DOHH2 (cell line): ENCODE measurements around the gene SSBP2.

ENCODE experiments used
- H3F3A ChIP-seq: fragments of 200-600 bp; sonication (generic), shearing (Covaris generic); 2 replicates; pipeline ENCODE4 v1.6.0; 2016; ENCODE audit warnings: antibody characterized with exemption, mild to moderate bottlenecking; ENCODE audit not compliant: control insufficient read depth, insufficient read depth
- H3K27ac ChIP-seq: fragments of 200-600 bp; sonication (generic); 2 replicates; pipeline ENCODE4 v1.5.1; 2014; ENCODE audit warnings: low read depth, mild to moderate bottlenecking, low read length, moderate library complexity
- H3K27me3 ChIP-seq: fragments of 200-600 bp; sonication (generic); 2 replicates; pipeline ENCODE4 v1.6.1; 2014; ENCODE audit warnings: mild to moderate bottlenecking, low read length, mixed read lengths; ENCODE audit not compliant: control insufficient read depth
- H3K36me3 ChIP-seq: fragments of 200-600 bp; sonication (generic); 2 replicates; pipeline ENCODE4 v1.6.1; 2014; ENCODE audit warnings: mild to moderate bottlenecking, low read length, moderate library complexity, mixed read lengths; ENCODE audit not compliant: control insufficient read depth
- H3K4me1 ChIP-seq: fragments of 200-600 bp; sonication (generic); 2 replicates; pipeline ENCODE4 v1.6.1; 2014; ENCODE audit warnings: mild to moderate bottlenecking, low read length, mixed read lengths; ENCODE audit not compliant: control insufficient read depth
- H3K4me2 ChIP-seq: fragments of 200-600 bp; sonication (generic); 2 replicates; pipeline ENCODE4 v1.6.0; 2014; ENCODE audit warnings: mild to moderate bottlenecking, low read length, moderate library complexity
- H3K4me3 ChIP-seq: fragments of 200-600 bp; sonication (generic); 2 replicates; pipeline ENCODE4 v1.5.1; 2014; ENCODE audit warnings: mild to moderate bottlenecking, low read length, mixed read lengths
- H3K79me2 ChIP-seq: fragments of 200-600 bp; sonication (generic); 2 replicates; pipeline ENCODE4 v1.6.1; 2014; ENCODE audit warnings: mild to moderate bottlenecking, low read length, mixed read lengths; ENCODE audit not compliant: control insufficient read depth
- H3K9me2 ChIP-seq: fragments of 200-600 bp; sonication (generic); replicated peaks from 2 replicates; pipeline ENCODE4 v1.6.1; 2014; ENCODE audit warnings: mild to moderate bottlenecking, low read length, mixed read lengths; ENCODE audit not compliant: control insufficient read depth
- H3K9me3 ChIP-seq: fragments of 200-600 bp; sonication (generic); 2 replicates; pipeline ENCODE4 v1.6.1; 2014; ENCODE audit warnings: antibody characterized with exemption, low read length, mixed read lengths; ENCODE audit not compliant: control insufficient read depth, insufficient read depth
- H4K20me1 ChIP-seq: fragments of 200-600 bp; sonication (generic); 2 replicates; pipeline ENCODE4 v1.6.0; 2014; ENCODE audit warnings: low read depth, mild to moderate bottlenecking, antibody characterized with exemption, low read length, moderate library complexity; ENCODE audit not compliant: control insufficient read depth, insufficient read depth
- CTCF ChIP-seq: fragments of 200-600 bp; sonication (generic); IDR thresholded peaks from one replicate; pipeline ENCODE4 v1.5.1; 2014; ENCODE audit warnings: antibody characterized with exemption, mild to moderate bottlenecking, low read depth, low read length; ENCODE audit not compliant: poor library complexity, severe bottlenecking
- EZH2phosphoT487 ChIP-seq: fragments of 200-600 bp; sonication (generic); IDR thresholded peaks from 2 replicates; pipeline ENCODE4 v1.6.1; 2017; ENCODE audit warnings: borderline replicate concordance, mild to moderate bottlenecking, antibody characterized with exemption, low read length, moderate library complexity, mixed read lengths

The SSBP2 gene

GRCh38 chr5:81405126-81405891 is 345.6 kb downstream of the SSBP2 start:
- Histone ChIP-seq H3F3A (no peaks in the 10 kb centered on the region), H3K36me3 (no peaks in the 10 kb centered on the region), H3K4me1 (no peaks in the 10 kb centered on the region), H3K27me3 (peaks cover 4% of the 10 kb centered on the region; the same call in 1 of the 2 replicates), H4K20me1 (no peaks in the 10 kb centered on the region), H3K27ac (no peak overlapping the region), H3K79me2 (no peaks in the 10 kb centered on the region), H3K4me2 (no peak overlapping the region), H3K9me2 (no peaks in the 10 kb centered on the region), H3K9me3 (no peaks in the 10 kb centered on the region), H3K4me3 (no peak overlapping the region)
- TF ChIP-seq EZH2phosphoT487, result no peak
- no peak for TF ChIP-seq CTCF

GRCh38 chr5:81402192-81402930 is 348.5 kb downstream of the SSBP2 start:
- TF ChIP-seq EZH2phosphoT487, result no peak
- no peak for TF ChIP-seq CTCF
- Histone ChIP-seq H3K4me3 (no peak overlapping the region), H3K9me3 (no peaks in the 10 kb centered on the region), H3F3A (no peaks in the 10 kb centered on the region), H3K27ac (no peak overlapping the region), H3K4me1 (no peaks in the 10 kb centered on the region), H3K36me3 (no peaks in the 10 kb centered on the region), H3K79me2 (no peaks in the 10 kb centered on the region), H3K9me2 (no peaks in the 10 kb centered on the region), H4K20me1 (no peaks in the 10 kb centered on the region), H3K27me3 (peaks cover 4% of the 10 kb centered on the region; the same call in 1 of the 2 replicates), H3K4me2 (no peak overlapping the region)

GRCh38 chr5:81401266-81401665 is 349.6 kb downstream of the SSBP2 start:
- Histone ChIP-seq H3K27ac (no peak overlapping the region), H3K79me2 (no peaks in the 10 kb centered on the region), H3F3A (no peaks in the 10 kb centered on the region), H3K36me3 (no peaks in the 10 kb centered on the region), H3K4me3 (no peak overlapping the region), H3K9me3 (no peaks in the 10 kb centered on the region), H3K27me3 (peaks cover 4% of the 10 kb centered on the region; the same call in 1 of the 2 replicates), H3K4me1 (no peaks in the 10 kb centered on the region), H3K9me2 (no peaks in the 10 kb centered on the region), H4K20me1 (no peaks in the 10 kb centered on the region), H3K4me2 (no peak overlapping the region)
- TF ChIP-seq CTCF, result no peak
- TF ChIP-seq EZH2phosphoT487, result no peak
